PC-9 (cell line): ENCODE results near the gene VPS8.

Source experiments
- EZH2 ChIP-seq: fragments of 200-600 bp; sonication (generic); IDR thresholded peaks from 2 replicates; pipeline ENCODE4 v1.8.0; 2017; ENCODE audit warnings: antibody characterized with exemption, low read depth
- TF ChIP-seq, protein P1 (sequence below): fragments of 200-600 bp; sonication (generic); conservative IDR thresholded peaks from 2 replicates; pipeline ENCODE4 v1.6.1; 2017; ENCODE audit warnings: mixed run types, antibody characterized with exemption, mild to moderate bottlenecking, moderate library complexity

DNA sequence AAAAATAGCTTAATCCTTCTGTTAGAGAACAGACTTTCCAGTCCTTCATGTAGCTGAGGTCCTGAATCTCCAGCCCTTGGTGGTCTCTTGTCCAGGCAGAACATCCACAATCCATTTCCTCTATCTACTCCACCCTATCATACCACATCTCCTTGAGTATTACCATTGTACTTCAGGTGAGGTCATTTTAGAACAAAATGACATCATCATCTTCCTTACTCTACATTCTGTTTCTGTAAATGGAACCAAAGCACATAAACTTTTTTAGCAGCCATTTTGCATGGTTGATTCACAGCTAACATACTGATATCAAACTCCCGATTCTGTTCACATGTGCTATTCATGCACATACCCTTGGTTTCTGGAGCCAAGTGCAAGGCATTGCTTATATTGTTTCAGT, 228.5 kb downstream of the VPS8 start:
- TF ChIP-seq, protein P1, sequence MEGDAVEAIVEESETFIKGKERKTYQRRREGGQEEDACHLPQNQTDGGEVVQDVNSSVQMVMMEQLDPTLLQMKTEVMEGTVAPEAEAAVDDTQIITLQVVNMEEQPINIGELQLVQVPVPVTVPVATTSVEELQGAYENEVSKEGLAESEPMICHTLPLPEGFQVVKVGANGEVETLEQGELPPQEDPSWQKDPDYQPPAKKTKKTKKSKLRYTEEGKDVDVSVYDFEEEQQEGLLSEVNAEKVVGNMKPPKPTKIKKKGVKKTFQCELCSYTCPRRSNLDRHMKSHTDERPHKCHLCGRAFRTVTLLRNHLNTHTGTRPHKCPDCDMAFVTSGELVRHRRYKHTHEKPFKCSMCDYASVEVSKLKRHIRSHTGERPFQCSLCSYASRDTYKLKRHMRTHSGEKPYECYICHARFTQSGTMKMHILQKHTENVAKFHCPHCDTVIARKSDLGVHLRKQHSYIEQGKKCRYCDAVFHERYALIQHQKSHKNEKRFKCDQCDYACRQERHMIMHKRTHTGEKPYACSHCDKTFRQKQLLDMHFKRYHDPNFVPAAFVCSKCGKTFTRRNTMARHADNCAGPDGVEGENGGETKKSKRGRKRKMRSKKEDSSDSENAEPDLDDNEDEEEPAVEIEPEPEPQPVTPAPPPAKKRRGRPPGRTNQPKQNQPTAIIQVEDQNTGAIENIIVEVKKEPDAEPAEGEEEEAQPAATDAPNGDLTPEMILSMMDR, result no peak
- TF ChIP-seq EZH2, result no peak
